Measurements from ENCODE around the gene ADGRB2. TPM values are rescaled to one million over a fixed set of nuclear protein-coding genes. Genes with fewer than 3 reads are reported as not detected.

Gene ADGRB2
- total RNA-seq, 1 experiment from 2014 or later, result 10.9 TPM

DNA sequence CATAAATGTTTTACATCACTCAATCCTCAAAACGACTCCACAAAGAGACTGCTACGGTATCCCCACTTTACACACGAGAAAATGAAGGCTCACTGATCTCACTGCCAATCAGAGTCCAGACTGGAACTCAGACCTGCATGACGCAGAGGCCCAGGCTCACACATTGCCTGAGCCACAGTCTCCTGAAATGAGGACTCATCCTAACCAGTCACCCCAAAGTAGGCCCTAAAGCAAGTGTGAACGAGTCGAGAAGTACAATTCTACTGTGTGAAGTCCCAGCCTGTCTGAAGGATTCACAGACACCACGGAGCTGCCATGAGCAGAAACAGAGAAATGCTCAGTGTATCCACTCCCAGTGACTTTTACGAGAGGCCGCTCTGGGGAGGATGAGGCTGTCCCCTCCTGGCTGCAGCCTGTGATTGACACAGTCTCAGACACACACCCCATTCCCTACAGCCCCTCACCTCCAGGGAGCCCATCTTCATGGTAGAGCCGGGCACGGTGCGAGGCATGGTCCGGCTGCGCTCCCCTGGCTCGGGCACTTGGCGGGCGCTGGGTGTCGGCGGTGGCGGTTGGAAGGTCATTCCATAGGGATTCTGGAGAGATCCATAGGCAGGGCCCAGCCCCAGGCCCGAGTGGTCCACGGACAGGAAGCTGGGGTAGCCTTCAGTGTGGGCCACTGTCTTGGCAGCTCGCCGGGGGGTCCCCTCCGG lies 33.6 kb downstream of the ADGRB2 start:
- Histone ChIP-seq H3K23ac (ENCODE audit: insufficient read length, low read depth, low read length) (no peak overlapping the region), H3K56ac (ENCODE audit: insufficient read length, low read depth, low read length) (no peak overlapping the region), H3K79me2 (ENCODE audit: insufficient read depth, low read length) (no peaks in the 10 kb centered on the region), H2AK5ac (ENCODE audit: insufficient read length, low read length) (no peak overlapping the region), H2BK120ac (ENCODE audit: low read depth, low read length, poor library complexity, severe bottlenecking) (no peak overlapping the region), H4K5ac (ENCODE audit: insufficient read length, low read depth, low read length) (no peak overlapping the region), H3K9me3 (ENCODE audit: control insufficient read depth, low read depth, low read length) (no peaks in the 10 kb centered on the region), H3K4ac (ENCODE audit: low read depth, low read length) (no peak overlapping the region), H3K4me2 (ENCODE audit: insufficient read depth, insufficient read length, low read length) (no peak overlapping the region), H3T11ph (ENCODE audit: low read length) (no peak overlapping the region), H4K91ac (ENCODE audit: insufficient read length, low read depth, low read length) (no peak overlapping the region), H3K23me2 (ENCODE audit: insufficient read length, low read depth, low read length, poor library complexity, severe bottlenecking) (no peaks in the 10 kb centered on the region), H2BK15ac (ENCODE audit: low read depth, low read length) (no peak overlapping the region), H3K14ac (ENCODE audit: insufficient read depth, low read length) (no peak overlapping the region), H3K4me1 (ENCODE audit: insufficient read depth, low read length) (no peaks in the 10 kb centered on the region), H4K8ac (replicated peaks; ENCODE audit: insufficient read length, low read depth, low read length) (no peak overlapping the region), H2BK12ac (ENCODE audit: insufficient read length, low read depth, low read length) (no peak overlapping the region), H3K27ac (ENCODE audit: insufficient read length, low read depth, low read length) (no peak overlapping the region), H4K20me1 (ENCODE audit: control insufficient read depth, insufficient read depth, insufficient read length) (no peaks in the 10 kb centered on the region), H2BK5ac (ENCODE audit: insufficient read length, low read length) (no peak overlapping the region), H3K18ac (ENCODE audit: insufficient read length, low read depth, low read length) (no peak overlapping the region), H3K9ac (ENCODE audit: extremely low read depth, insufficient read length, low read length) (no peak overlapping the region), H2BK20ac (ENCODE audit: low read depth, low read length, poor library complexity, severe bottlenecking) (no peak overlapping the region), H2AFZ (ENCODE audit: low read length) (no peak overlapping the region), H3K79me1 (ENCODE audit: insufficient read depth, low read depth, low read length, poor library complexity, severe bottlenecking) (no peaks in the 10 kb centered on the region), H3K27me3 (ENCODE audit: insufficient read depth, low read length) (no peaks in the 10 kb centered on the region)
- no peaks in the 10 kb centered on the region; a peak in 1 of 7 replicates for H3K36me3 Mint-ChIP-seq (ENCODE audit: insufficient read depth in 1 of 3, low read depth in 3 of 3)
- H3K27ac Mint-ChIP-seq, result peak overlapping the region; percentile 19 to 26 (median 26); a peak in 2 of 7 replicates
- no peak for DNase-seq
- TF ChIP-seq, protein P1, sequence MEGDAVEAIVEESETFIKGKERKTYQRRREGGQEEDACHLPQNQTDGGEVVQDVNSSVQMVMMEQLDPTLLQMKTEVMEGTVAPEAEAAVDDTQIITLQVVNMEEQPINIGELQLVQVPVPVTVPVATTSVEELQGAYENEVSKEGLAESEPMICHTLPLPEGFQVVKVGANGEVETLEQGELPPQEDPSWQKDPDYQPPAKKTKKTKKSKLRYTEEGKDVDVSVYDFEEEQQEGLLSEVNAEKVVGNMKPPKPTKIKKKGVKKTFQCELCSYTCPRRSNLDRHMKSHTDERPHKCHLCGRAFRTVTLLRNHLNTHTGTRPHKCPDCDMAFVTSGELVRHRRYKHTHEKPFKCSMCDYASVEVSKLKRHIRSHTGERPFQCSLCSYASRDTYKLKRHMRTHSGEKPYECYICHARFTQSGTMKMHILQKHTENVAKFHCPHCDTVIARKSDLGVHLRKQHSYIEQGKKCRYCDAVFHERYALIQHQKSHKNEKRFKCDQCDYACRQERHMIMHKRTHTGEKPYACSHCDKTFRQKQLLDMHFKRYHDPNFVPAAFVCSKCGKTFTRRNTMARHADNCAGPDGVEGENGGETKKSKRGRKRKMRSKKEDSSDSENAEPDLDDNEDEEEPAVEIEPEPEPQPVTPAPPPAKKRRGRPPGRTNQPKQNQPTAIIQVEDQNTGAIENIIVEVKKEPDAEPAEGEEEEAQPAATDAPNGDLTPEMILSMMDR (conservative IDR thresholded peaks at IDR 0.05), result no peak
- peaks cover 0 to 12% of the 10 kb centered on the region in 2 experiments; a peak in 3 of 4 replicates for H3K4me1 Mint-ChIP-seq
- no CpG with 5 or more reads among the region's 25 CpGs for WGBS (ENCODE audit: extremely low coverage, insufficient read length, low lambda C conversion rate)
- H3K4me3 Mint-ChIP-seq, result no peak overlapping the region
- H3K27me3 Mint-ChIP-seq (ENCODE audit: low read depth), result peaks cover 3% of the 10 kb centered on the region; the same call in 1 of the 2 replicates
- no peaks in the 10 kb centered on the region for H3K9me3 Mint-ChIP-seq
